Bronchus fibroblast of lung (primary cell): ENCODE results near the gene RGS7. TPM values are rescaled to one million over a fixed set of nuclear protein-coding genes. Genes with fewer than 3 reads are reported as not detected.

Source experiments
- total RNA-seq: library from RNA; depleted of rRNA; stranded (reverse); fragments of >200 nt; gene quantifications from 2 replicates; pipeline ENCODE4 v1.2.3, GENCODE V29; 2015

Gene RGS7
- 0.45 and 0.50 TPM in 2 replicates for total RNA-seq

GRCh38 chr1:241356519-241357365, at the start of gene RGS7:
Gene RGS7 (minus strand): TSS chr1:241357205.

Other genes with a start within 250 kb of the RGS7 start
- 109 and 128 TPM in 2 replicates for gene FH, start 162.6 kb upstream of the RGS7 start, total RNA-seq
- gene KMO, start 175.2 kb upstream of the RGS7 start, total RNA-seq, result not detected in 2 replicates